Fibroblast of skin of scalp (primary cell): ENCODE measurements around the gene WIZ.
"Not testable (repeated sequence)": the region's sequence is repeated elsewhere in the genome, so short reads cannot be mapped to it uniquely, and the experiment has no call there.

Experiments used
- DNase-seq: peaks from one replicate; pipeline ENCODE4 v3.0.0-alpha.2; 2013

Gene WIZ

DNA sequence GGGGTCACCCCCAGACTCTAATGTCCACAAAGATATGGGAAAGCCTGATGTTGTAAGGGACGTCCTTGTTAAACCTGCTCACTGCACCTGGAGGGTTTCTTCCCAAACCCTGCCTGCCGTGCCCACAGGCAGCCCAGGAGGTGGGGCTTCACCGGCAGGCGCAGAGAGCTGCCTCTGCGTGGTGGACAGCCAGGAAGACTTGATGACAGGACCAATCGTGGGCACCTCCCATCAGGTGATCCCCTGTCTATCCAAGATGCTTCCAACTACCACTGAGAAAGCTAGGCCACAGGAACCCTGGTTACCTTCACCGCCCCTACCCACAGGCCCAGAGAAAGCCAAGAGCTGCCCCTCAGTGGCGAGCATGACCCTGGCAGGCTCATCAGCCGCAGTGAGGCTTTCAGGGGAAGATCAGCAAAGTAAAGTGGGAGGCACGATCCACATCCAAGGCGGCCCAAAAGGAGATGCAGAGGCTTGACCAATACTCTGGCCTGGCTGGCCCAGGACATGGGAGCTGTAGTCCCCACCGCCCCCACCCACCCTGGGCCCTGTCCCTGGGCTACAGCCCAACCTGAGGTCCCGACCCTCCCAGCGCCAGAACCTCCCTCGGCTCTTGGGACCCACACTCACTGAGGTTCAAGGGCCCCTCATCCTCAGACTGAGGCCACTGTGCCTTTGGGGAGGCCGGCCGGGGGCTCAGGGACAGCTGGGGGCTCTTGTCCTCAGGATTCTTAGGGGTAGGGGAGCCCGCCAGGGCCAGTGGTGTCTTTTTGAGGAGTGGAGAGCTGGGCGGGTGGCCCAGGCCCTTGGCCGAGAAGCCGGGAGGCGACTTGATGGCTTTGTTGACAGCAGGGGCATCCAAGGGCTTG is 20.6 kb downstream of the WIZ start:
- DNase-seq, result no peak

DNA sequence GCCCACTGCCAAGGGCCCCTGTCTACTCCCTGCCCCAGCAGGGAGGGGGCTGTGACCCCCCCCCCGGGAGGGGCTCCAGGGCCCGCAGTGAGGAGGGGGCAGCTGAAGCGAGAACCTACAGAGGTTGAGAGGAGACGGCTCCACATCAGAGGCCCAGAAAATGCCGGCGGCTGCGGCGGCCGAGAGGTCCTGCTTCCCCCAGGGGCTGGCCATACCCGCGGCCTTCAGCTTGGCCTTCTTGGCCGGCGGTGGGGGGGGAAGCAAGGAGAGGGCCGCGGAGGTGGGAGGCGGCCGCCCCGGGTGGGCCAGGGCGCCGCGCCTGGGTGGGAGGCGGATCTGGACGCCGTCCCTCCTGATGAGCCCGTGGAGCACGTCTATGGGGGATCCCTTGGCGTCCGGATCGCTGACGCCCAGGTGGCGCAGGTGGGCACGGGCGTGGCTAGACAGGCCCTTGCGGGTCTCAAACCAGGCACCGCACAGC is 21.7 kb downstream of the WIZ start:
- no peak for DNase-seq

DNA sequence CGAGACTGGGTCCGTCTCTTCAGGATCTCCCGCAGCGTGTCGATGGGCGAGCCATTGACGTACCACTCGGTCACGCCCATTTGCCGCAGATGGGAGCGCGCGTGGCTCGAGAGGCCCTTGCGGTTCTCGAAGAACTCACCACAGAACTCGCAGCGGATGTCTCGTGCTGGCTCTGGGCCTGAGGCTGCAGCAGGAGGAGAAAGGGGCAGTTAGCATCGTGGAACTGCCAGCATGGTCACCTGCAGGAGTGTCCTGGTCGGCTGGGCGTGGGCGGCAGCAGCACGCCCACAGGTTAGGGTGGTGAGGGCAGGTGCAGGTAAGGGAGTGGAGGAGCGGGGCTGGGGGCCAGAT is 22.4 kb downstream of the WIZ start:
- DNase-seq, result no peak

GRCh38 chr19:15426485-15427349 is 23.0 kb downstream of the WIZ start:
- no peak for DNase-seq

GRCh38 chr19:15425321-15425950 is 24.3 kb downstream of the WIZ start:
- no peak for DNase-seq

DNA sequence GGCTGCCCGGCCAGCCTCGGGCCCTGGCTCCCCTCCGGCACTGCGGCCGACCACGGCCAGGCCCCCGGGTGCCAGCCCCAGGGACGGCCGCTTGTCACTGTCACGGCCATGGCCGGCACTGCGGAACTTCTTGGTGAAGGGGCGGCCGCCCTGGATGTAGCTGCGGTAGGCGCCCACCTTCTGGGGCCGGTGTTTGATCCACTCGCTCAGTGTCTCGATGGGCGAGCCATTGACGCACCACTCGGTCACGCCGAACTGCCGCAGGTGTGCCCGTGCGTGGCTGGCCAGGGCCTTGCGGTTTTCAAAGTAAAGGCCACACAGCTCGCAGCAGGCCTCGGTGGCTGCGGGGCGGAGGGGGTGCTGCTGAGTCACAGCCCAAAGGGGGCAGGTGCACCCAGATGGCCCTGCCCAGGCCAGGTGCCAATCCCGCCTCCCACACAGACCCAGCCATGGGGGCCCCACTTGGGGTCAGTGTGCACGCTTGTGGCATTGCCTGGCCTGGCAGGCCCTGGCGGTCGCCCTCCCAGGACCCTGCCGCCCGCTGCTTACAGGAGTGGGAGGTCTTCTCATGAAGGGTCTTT is 25.0 kb downstream of the WIZ start:
- no peak for DNase-seq

DNA sequence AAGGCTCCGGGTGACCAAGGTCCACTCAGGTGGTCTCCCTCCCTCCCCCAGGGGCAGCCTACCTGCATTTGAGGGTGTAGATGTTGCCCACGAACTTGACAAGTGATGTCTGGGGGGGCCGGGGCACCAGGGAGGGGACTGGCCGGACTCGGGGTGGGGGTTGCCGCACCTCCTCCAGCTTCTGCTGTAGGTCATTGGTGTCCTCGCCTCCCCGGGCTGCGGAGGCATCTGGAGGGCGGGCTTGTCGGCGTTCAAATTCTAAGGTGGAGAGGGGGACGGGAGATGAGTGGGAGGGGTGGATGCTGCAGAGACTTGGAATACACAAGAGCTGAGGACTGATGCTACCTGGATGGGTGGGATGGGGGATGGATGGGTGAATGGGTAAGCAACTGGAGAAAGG is 25.6 kb downstream of the WIZ start:
- no peak for DNase-seq

DNA sequence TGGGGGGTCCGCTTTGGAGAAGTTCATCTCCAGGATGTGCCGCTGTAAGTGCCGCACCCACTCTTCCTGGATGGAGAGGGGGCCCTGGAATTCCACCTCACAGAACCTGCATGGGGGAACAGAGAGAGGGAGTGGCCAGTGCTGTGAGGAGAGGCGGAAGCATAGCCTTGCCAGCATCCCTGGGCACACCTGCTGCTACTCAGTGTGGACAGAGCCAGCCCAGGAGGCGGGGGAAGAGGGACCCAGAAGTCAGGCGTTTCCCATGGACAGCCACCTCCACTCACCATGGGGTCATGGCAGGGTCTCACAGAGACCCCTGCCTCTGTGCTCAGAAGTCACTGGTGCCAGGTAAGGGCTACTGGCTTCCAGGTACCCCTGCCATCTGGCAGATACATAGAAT is 26.6 kb downstream of the WIZ start:
- no peak for DNase-seq

DNA sequence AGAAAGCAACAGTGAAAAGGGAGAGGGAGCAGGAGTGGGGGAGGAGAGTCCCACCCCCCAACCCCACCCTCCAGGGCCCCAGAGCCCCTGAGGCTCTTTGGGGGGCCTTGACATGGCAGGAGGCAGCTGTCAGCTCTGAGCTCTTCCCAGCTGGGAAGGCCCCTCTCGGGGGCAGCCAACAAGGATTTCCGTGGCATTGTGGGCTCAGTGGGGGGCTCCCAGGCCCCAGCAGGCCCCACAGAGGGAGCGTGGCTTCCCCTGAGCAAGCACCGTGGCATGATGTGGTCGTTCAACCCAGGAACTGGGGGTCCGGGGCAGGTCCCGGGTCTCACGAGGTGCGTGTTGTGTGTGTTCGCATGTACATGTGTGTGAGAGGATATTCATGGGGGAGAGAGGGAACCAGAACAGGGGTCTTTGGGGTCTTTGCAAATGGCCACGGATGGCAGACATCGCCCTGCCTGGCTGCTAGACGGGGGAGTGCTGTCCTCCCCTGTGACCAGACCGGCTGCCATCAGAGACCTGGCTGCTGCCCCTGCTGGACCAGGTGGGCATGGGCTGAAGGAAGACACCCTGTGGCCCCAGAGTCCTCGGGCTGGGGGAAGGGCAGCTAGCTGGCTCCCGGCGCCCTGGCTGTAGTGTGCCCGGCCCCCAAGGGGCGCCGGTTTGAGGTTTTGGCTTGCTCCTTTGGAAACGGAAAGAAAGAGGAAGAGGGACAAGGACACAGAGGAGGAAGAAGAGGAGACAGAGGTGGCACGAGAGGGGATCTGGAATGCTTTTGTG is 27.3 kb downstream of the WIZ start:
- DNase-seq, result no peak

GRCh38 chr19:15421721-15422260 is 28.0 kb downstream of the WIZ start:
- no peak for DNase-seq

DNA sequence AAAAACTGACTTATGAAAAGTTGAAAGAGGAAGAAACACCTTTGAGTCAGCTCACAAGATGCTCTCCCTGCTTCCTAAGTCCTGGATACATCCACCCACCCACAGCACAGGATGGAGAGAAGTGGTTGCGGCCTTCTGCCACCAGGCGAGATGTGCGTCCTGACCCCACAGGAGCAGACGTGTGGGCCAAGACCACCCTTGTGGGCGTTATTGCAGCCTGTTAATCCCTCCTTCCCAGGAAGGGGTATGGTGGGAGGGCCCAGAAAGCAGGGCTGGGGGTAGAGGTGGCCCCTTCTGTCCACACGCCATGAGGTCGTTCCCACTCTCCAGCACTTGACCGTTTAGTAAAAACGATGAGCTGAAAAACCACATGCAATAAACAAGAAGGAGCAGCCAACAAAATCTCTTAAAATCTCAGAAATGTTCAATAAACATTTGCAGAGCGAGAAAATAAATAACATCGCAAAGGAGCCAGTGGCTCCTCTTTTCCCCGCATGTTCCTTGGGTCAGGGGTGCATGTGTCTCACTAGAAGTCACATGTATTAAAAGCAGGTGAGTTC is 28.5 kb downstream of the WIZ start:
- DNase-seq, result no peak

DNA sequence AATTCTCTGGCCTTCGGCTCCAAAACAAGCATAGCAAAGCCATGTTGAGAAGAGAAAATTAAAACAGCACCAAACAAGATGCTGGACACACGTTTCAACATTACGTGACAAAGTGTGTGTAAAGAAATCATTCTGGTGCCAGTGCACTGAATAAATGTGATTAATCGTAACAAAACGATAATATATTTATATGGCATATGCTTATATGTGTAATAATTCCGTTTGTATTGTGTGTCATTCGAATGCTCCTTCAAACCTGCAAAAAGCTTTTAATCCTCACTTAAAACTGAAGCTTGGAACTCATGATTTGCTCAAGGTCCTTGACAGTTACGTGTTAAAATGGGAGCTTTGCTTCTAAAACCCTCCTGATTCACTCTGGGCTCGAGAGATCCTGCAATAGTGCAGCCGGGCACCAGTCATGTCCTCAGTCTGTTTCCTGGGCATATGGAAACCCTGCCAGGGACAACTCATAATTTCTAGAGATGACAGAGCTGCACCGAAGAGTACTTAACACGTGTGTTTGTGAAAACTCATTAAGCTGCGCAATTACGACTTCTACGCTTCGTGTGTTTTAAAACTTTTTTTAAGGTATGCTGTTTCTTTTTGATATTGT is 30.2 kb downstream of the WIZ start:
- DNase-seq, result no peak

DNA sequence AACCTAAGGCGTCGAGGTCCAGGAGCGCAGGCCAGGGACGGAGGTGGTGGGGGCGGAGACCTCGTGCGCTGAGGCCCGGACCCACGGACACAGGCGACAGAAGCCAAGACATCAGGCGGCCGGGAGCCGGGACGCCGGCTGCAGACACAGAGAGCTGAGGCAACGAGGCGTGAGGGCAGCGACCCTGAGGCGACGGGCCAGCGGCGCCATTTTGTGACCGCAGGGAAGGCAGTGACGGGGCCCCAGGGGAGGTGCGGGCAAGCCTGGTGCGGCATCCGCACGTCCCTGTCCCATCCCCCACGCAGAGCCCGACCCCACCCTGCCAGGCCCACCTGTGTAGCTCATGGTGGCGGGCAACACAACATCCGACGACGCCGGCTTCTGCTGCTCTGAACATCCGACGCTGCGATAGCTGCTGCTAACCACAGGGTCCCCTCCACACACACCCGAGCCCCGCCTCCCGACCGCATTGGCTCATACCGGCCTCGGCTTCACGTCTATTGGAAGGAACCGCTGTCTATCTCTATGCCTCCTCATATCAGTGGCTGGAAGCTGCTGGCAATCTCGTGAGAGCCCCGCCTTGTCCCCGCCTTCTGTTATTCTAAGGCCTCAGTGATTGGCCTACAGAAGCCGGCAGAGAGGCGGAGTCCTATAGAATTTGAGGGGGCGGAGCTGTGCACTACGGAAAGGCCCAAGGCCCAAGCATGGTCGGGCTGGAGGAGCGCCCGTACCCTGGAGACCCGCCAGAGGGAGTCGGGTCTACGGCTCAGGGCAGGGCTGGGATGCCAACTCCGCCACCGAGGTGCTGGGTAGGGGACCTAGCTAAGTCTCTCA is 31.0 kb downstream of the WIZ start, which contains the start of gene AKAP8L:
Gene AKAP8L, minus strand, starts transcription at position 410 of the 834 bp plus-strand sequence. Its CDS starts 65 bp downstream, at position 345.
- DNase-seq, result peak; percentile 100

GRCh38 chr19:15418231-15418578 is 31.6 kb downstream of the WIZ start:
- DNase-seq, result peak; percentile 63

DNA sequence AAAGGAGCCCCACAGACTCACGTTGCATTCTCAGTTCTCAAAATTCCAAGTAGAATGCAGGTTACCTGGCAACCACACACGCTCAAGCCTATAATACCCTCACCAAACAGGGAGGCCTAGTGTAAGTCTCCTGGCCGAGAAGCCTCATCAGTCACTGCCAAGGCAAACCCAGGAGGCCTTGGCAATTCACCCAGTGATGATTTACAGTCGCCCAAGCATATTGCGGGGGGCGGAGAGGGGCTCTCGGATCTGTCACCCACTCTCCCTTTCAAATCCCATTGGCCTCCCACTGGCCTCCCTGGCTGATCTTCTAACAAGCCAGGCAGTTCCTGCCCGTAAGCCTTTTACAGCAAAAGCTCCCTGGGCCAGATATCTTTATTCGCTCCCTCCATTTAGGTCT is 32.1 kb downstream of the WIZ start:
- DNase-seq, result peak; percentile 19

- DNase-seq, result no peak
Measured at GRCh38 chr19:15412832-15413231, 36.9 kb downstream of the WIZ start.

DNA sequence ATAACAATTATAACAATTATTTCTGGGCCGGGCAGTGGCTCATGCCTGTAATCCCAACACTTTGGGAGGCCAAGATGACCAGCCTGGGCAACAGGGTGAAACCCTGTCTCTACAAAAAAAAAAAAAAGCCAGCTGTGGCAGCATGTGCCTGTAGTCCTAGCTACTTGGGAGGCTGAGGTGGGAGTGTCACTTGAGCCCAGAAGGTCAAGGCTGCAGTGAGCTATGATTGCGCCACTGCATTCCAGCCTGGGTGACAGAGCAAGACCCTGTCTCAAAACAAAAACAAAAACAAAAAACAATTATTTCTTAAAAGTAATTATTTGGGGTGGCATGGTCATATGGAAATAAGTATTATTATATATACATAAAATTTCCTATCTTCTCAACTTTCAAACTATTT is 38.4 kb downstream of the WIZ start:
- not testable (repeated sequence) for DNase-seq

DNA sequence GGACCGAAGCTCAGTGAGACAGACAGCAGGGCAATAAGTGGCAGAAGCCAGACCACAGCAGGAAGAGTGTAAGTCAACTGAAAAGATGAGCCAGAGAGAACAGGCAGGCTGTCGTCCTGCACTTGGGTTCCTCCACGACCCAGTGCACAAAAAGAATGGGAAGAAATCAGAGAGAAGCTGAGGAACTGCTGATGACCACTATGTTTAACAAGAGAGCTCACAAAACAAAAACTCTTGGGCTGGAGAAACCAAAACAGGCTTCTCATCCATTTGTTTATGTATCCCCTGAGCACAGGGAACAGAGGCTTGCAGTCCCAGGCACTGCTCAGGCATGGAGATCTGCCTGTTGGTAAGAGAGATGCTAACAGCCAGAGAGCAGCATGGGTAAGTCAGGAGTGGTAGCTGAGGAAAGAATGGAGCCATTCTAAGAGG is 45.0 kb downstream of the WIZ start:
- no peak for DNase-seq

GRCh38 chr19:15404097-15404779 is 45.5 kb downstream of the WIZ start:
- DNase-seq, result no peak
